Astrocyte (in vitro differentiated cells and primary cell): ENCODE measurements around the gene MARCHF9. TPM values are rescaled to one million over a fixed set of nuclear protein-coding genes. Genes with fewer than 3 reads are reported as not detected.

Source experiments
- DNase-seq: peaks from one replicate; pipeline ENCODE4 v3.0.0-alpha.2; 2010; ENCODE audit warnings: low read depth
- FAIRE-seq: peaks from 2 replicates; lab custom pipeline; 2011; peaks lifted over from hg19 to GRCh38; lab: Jason Lieb, UNC
- H2AFZ ChIP-seq: 2 replicates; pipeline ENCODE4 v1.6.0; 2012; ENCODE audit warnings: low read depth, low read length, inconsistent platforms
- H3K27ac ChIP-seq: 2 replicates; pipeline ENCODE4 v1.5.1; 2011; ENCODE audit warnings: low read depth, low read length, inconsistent platforms
- H3K27me3 ChIP-seq: 2 replicates; pipeline ENCODE4 v1.6.0; 2011; ENCODE audit warnings: low read length, inconsistent platforms; ENCODE audit not compliant: insufficient read depth
- H3K36me3 ChIP-seq: 2 replicates; pipeline ENCODE4 v1.5.1; 2011; ENCODE audit warnings: low read length, inconsistent platforms; ENCODE audit not compliant: insufficient read depth
- H3K4me1 ChIP-seq: 2 replicates; pipeline ENCODE4 v1.5.1; 2011; ENCODE audit warnings: low read length, inconsistent platforms; ENCODE audit not compliant: insufficient read depth
- H3K4me2 ChIP-seq: 2 replicates; pipeline ENCODE4 v1.6.0; 2012; ENCODE audit warnings: low read length, inconsistent platforms
- H3K4me3 ChIP-seq: 2 replicates; pipeline ENCODE4 v1.5.1; 2011; ENCODE audit warnings: low read depth, mild to moderate bottlenecking, low read length, inconsistent platforms; ENCODE audit not compliant: insufficient read depth
- H3K79me2 ChIP-seq: 2 replicates; pipeline ENCODE4 v1.6.0; 2012; ENCODE audit warnings: mild to moderate bottlenecking, low read length, inconsistent platforms; ENCODE audit not compliant: insufficient read depth
- H3K9ac ChIP-seq: 2 replicates; pipeline ENCODE4 v1.6.0; 2012; ENCODE audit warnings: mild to moderate bottlenecking, low read length, inconsistent platforms
- H3K9me3 ChIP-seq: 2 replicates; pipeline ENCODE4 v1.5.1; 2012; ENCODE audit warnings: low read depth, mild to moderate bottlenecking, low read length, inconsistent platforms; ENCODE audit not compliant: insufficient read depth
- H4K20me1 ChIP-seq: 2 replicates; pipeline ENCODE4 v1.6.0; 2012; ENCODE audit warnings: low read length, inconsistent platforms; ENCODE audit not compliant: insufficient read depth
- H3K27ac Mint-ChIP-seq: one replicate; pipeline ENCODE4 v1.8.0; 2021; ENCODE audit warnings: mild to moderate bottlenecking, mixed read lengths; ENCODE audit not compliant: unreplicated experiment
- H3K27me3 Mint-ChIP-seq: one replicate; pipeline ENCODE4 v1.8.0; 2021; ENCODE audit warnings: low read depth, mixed read lengths; ENCODE audit not compliant: unreplicated experiment
- H3K36me3 Mint-ChIP-seq: one replicate; pipeline ENCODE4 v1.8.0; 2021; ENCODE audit warnings: low read depth, mixed read lengths; ENCODE audit not compliant: unreplicated experiment
- H3K4me1 Mint-ChIP-seq: one replicate; pipeline ENCODE4 v1.8.0; 2021; ENCODE audit warnings: low read depth, mixed read lengths; ENCODE audit not compliant: unreplicated experiment
- H3K4me3 Mint-ChIP-seq: one replicate; pipeline ENCODE4 v1.8.0; 2021; ENCODE audit warnings: mild to moderate bottlenecking, moderate library complexity, mixed read lengths; ENCODE audit not compliant: unreplicated experiment
- H3K9me3 Mint-ChIP-seq: one replicate; pipeline ENCODE4 v1.8.0; 2021; ENCODE audit warnings: mild to moderate bottlenecking, mixed read lengths; ENCODE audit not compliant: unreplicated experiment
- EZH2 ChIP-seq: IDR thresholded peaks from 2 replicates; pipeline ENCODE4 v1.6.1; 2012; ENCODE audit warnings: mild to moderate bottlenecking, low read length, inconsistent platforms; ENCODE audit not compliant: insufficient read depth
- total RNA-seq: library from RNA; stranded (reverse); gene quantifications from 2 replicates; pipeline ENCODE4 v1.2.1, GENCODE V29; 2021
- TF ChIP-seq, protein P1 (sequence below): IDR thresholded peaks from 2 replicates; pipeline ENCODE4 v1.5.1; 2011; ENCODE audit warnings: low read depth, mild to moderate bottlenecking, inconsistent platforms, low read length, moderate library complexity; ENCODE audit not compliant: insufficient read depth

Gene MARCHF9
- total RNA-seq, 1 donor from 2014 or later, result 13.0 TPM

- no peak overlapping the region for H3K9ac ChIP-seq
- FAIRE-seq (no peak), DNase-seq (no peak)
- H3K27ac ChIP-seq, result no peak overlapping the region
- Mint-ChIP-seq H3K36me3 (peaks cover 15% of the 10 kb centered on the region), H3K9me3 (no peaks in the 10 kb centered on the region), H3K4me1 (peaks cover 6% of the 10 kb centered on the region), H3K27me3 (no peaks in the 10 kb centered on the region), H3K4me3 (no peak overlapping the region), H3K27ac (no peak overlapping the region)
- H3K79me2 ChIP-seq, result peaks cover 16% of the 10 kb centered on the region
- H3K4me3 ChIP-seq, result no peak overlapping the region
- H3K27me3 ChIP-seq, result no peaks in the 10 kb centered on the region
- H3K9me3 ChIP-seq, result no peaks in the 10 kb centered on the region
- no peak overlapping the region for H2AFZ ChIP-seq
- peaks cover 9% of the 10 kb centered on the region for H3K4me1 ChIP-seq
- H4K20me1 ChIP-seq, result peaks cover 5% of the 10 kb centered on the region
- H3K4me2 ChIP-seq, result no peak overlapping the region
- TF ChIP-seq, protein P1, sequence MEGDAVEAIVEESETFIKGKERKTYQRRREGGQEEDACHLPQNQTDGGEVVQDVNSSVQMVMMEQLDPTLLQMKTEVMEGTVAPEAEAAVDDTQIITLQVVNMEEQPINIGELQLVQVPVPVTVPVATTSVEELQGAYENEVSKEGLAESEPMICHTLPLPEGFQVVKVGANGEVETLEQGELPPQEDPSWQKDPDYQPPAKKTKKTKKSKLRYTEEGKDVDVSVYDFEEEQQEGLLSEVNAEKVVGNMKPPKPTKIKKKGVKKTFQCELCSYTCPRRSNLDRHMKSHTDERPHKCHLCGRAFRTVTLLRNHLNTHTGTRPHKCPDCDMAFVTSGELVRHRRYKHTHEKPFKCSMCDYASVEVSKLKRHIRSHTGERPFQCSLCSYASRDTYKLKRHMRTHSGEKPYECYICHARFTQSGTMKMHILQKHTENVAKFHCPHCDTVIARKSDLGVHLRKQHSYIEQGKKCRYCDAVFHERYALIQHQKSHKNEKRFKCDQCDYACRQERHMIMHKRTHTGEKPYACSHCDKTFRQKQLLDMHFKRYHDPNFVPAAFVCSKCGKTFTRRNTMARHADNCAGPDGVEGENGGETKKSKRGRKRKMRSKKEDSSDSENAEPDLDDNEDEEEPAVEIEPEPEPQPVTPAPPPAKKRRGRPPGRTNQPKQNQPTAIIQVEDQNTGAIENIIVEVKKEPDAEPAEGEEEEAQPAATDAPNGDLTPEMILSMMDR, result no peak
- no peak for TF ChIP-seq EZH2
- peaks cover 2% of the 10 kb centered on the region for H3K36me3 ChIP-seq
Measured at GRCh38 chr12:57775044-57775443, 20.1 kb downstream of the MARCHF9 start.

DNA sequence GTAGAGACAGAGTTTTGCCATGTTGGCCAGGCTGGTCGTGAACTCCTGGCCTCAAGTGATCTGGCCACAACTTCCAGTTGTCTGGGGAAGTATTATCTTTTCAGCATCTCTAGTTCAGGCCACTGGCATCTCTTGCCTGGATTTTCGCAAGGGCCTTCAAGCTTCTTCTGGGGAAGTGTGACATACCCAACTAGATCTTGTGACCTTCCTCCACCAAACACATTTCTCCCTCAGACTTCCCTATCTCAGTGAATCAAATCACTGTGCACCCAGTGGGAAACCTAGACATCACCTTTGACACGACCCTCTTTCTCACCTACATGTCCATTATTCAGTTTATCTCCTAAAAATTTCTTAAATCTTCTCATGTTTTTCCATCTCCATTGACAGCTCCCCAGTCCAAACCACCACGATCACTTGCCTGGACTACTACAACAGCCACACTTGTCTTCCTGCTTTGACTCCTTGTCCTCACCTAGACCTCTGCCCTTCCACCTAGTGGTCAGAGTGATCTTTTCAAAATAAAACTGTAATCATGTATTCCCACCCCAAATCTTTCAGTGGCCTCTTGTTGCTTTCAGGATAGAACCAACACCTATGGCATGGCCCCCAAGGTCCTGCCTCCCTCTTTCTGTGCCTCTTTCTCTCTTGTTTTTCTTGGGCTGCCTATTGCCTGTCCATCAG is 20.8 kb downstream of the MARCHF9 start:
- Histone ChIP-seq H3K36me3 (peaks cover 7% of the 10 kb centered on the region), H3K79me2 (peaks cover 15% of the 10 kb centered on the region), H4K20me1 (peaks cover 5% of the 10 kb centered on the region), H3K27me3 (no peaks in the 10 kb centered on the region), H3K4me2 (no peak overlapping the region), H3K4me1 (peaks cover 8% of the 10 kb centered on the region), H3K9ac (no peak overlapping the region), H3K4me3 (no peak overlapping the region), H3K9me3 (no peaks in the 10 kb centered on the region), H2AFZ (no peak overlapping the region), H3K27ac (no peak overlapping the region)
- Mint-ChIP-seq H3K9me3 (no peaks in the 10 kb centered on the region), H3K4me3 (no peak overlapping the region), H3K27me3 (no peaks in the 10 kb centered on the region), H3K36me3 (peaks cover 17% of the 10 kb centered on the region), H3K27ac (no peak overlapping the region), H3K4me1 (peaks cover 6% of the 10 kb centered on the region)
- FAIRE-seq (no peak), DNase-seq (no peak)
- TF ChIP-seq EZH2, result no peak
- TF ChIP-seq, protein P1, result no peak

- Histone ChIP-seq H3K79me2 (peaks cover 9% of the 10 kb centered on the region), H3K9ac (no peak overlapping the region), H3K9me3 (no peaks in the 10 kb centered on the region), H3K27ac (no peak overlapping the region), H3K36me3 (peaks cover 7% of the 10 kb centered on the region), H4K20me1 (peaks cover 5% of the 10 kb centered on the region), H3K4me3 (no peak overlapping the region), H3K27me3 (no peaks in the 10 kb centered on the region), H2AFZ (no peak overlapping the region), H3K4me2 (no peak overlapping the region), H3K4me1 (peaks cover 3% of the 10 kb centered on the region)
- Mint-ChIP-seq H3K36me3 (peaks cover 17% of the 10 kb centered on the region), H3K27me3 (no peaks in the 10 kb centered on the region), H3K4me3 (no peak overlapping the region), H3K9me3 (no peaks in the 10 kb centered on the region), H3K27ac (no peak overlapping the region), H3K4me1 (peaks cover 6% of the 10 kb centered on the region)
- DNase-seq (no peak), FAIRE-seq (no peak)
- TF ChIP-seq, protein P1, result no peak
- TF ChIP-seq EZH2, result no peak
Measured at GRCh38 chr12:57776247-57776587, 21.3 kb downstream of the MARCHF9 start.
